Suprapubic skin (tissue), 4 donors: ENCODE data around the gene CCK.

Experiments used
- CTCF ChIP-seq, 2 donors: fragments of 200-600 bp in 1 of 2; fragments of 450-650 bp in 1 of 2; sonication (generic) in 1 of 2; IDR thresholded peaks; one replicate each; pipeline ENCODE4 v1.5.1; 2016 to 2019; ENCODE audit warnings: antibody characterized with exemption in 2 of 2, mild to moderate bottlenecking in 1 of 2, moderate library complexity in 1 of 2
- POLR2A ChIP-seq, 2 donors: fragments of 450-650 bp; IDR thresholded peaks; one replicate each; pipeline ENCODE4 v1.6.1; 2017; ENCODE audit warnings: antibody characterized with exemption in 2 of 2, mild to moderate bottlenecking in 2 of 2, moderate library complexity in 2 of 2
- POLR2AphosphoS5 ChIP-seq, 3 donors: sonication (generic); formaldehyde crosslinking; IDR thresholded peaks; one replicate each; pipeline ENCODE4 v1.6.1; 2017; ENCODE audit warnings: antibody characterized with exemption in 3 of 3

- TF ChIP-seq CTCF (IDR thresholded peaks at IDR 0.05) (no peak), POLR2A (IDR thresholded peaks at IDR 0.05) (no peak), POLR2AphosphoS5 (IDR thresholded peaks at IDR 0.05) (no peak)
These were observed 41.8 kb downstream of the CCK start for GRCh38 chr3:42224178-42224577.
